Loucy (cell line): ENCODE measurements around the gene HUNK.

Experiments used
- EZH2phosphoT487 ChIP-seq: fragments of 200-600 bp; IDR thresholded peaks from 2 replicates; pipeline ENCODE4 v1.6.1; 2018; ENCODE audit warnings: antibody characterized with exemption, mild to moderate bottlenecking, moderate library complexity, borderline replicate concordance
- TF ChIP-seq, protein P1 (sequence below): fragments of 200-600 bp; sonication (generic); conservative IDR thresholded peaks from 2 replicates; pipeline ENCODE4 v1.5.1; 2014; ENCODE audit warnings: mild to moderate bottlenecking, antibody characterized with exemption, low read length

DNA sequence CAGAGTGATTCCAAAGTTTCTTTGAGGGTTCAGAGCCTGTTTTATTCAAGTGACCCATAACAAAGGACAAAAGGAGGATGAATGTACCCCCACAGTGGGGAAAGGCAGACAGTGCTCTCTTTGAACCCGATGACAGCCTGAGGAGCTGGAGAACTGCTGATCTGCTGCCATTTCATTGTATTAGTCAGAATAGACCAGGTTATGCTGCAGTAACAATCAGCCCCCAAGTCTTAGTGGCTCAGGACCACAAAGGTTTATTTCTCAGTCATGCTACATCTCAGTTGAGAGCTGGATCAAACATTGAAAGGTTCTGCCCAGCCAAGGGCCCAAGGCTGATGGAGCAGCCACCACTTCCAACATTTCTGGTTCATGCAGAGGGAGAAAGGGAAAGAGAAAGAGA lies 88.9 kb downstream of the HUNK start:
- TF ChIP-seq, protein P1, sequence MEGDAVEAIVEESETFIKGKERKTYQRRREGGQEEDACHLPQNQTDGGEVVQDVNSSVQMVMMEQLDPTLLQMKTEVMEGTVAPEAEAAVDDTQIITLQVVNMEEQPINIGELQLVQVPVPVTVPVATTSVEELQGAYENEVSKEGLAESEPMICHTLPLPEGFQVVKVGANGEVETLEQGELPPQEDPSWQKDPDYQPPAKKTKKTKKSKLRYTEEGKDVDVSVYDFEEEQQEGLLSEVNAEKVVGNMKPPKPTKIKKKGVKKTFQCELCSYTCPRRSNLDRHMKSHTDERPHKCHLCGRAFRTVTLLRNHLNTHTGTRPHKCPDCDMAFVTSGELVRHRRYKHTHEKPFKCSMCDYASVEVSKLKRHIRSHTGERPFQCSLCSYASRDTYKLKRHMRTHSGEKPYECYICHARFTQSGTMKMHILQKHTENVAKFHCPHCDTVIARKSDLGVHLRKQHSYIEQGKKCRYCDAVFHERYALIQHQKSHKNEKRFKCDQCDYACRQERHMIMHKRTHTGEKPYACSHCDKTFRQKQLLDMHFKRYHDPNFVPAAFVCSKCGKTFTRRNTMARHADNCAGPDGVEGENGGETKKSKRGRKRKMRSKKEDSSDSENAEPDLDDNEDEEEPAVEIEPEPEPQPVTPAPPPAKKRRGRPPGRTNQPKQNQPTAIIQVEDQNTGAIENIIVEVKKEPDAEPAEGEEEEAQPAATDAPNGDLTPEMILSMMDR: no peak
- no peak for TF ChIP-seq EZH2phosphoT487
